ENCODE data around the gene FOCAD.

DNA sequence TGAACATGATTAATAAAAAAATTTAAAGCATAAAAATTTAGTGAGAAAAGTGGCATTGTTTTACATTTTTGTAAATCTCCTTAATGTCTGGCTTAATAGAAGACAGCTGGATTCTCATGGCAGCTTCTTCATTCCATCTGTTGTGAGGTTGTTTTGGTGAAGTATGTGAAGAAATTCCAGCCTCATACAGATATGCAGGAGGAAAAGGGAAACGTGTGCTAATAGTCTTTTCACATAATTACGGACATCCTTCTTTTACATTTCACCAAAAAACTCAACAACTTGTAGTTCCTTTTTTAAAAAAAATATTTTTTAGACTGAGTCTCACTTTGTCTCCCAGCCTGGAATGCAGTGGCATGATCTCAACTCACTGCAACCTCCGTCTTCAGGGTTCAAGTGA lies 300.4 kb downstream of the FOCAD start:
- TF ChIP-seq, protein P1, sequence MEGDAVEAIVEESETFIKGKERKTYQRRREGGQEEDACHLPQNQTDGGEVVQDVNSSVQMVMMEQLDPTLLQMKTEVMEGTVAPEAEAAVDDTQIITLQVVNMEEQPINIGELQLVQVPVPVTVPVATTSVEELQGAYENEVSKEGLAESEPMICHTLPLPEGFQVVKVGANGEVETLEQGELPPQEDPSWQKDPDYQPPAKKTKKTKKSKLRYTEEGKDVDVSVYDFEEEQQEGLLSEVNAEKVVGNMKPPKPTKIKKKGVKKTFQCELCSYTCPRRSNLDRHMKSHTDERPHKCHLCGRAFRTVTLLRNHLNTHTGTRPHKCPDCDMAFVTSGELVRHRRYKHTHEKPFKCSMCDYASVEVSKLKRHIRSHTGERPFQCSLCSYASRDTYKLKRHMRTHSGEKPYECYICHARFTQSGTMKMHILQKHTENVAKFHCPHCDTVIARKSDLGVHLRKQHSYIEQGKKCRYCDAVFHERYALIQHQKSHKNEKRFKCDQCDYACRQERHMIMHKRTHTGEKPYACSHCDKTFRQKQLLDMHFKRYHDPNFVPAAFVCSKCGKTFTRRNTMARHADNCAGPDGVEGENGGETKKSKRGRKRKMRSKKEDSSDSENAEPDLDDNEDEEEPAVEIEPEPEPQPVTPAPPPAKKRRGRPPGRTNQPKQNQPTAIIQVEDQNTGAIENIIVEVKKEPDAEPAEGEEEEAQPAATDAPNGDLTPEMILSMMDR (IDR thresholded peaks at IDR 0.05; ENCODE audit: control extremely low read depth in 1 of 3, insufficient read depth in 1 of 3, low read depth in 1 of 3, low read length in 3 of 3) = no peak
- TF ChIP-seq EZH2 (IDR thresholded peaks at IDR 0.05; ENCODE audit: low read depth, low read length, severe bottlenecking) = no peak
- TF ChIP-seq HDAC2 (IDR thresholded peaks at IDR 0.05; ENCODE audit: borderline replicate concordance in 1 of 2, low read depth in 2 of 2, low read length in 2 of 2) = no peak
- TF ChIP-seq EGR1 (IDR thresholded peaks at IDR 0.05; ENCODE audit: borderline replicate concordance, low read depth, low read length) = no peak
- no peak for TF ChIP-seq POLR2AphosphoS5 (IDR thresholded peaks at IDR 0.05; ENCODE audit: low read depth, low read length)
- TF ChIP-seq SP2 (IDR thresholded peaks at IDR 0.05; ENCODE audit: low read length) = no peak
- TF ChIP-seq SP1 (IDR thresholded peaks at IDR 0.05; ENCODE audit: low read depth, low read length) = no peak
- TF ChIP-seq CEBPB (IDR thresholded peaks at IDR 0.05; ENCODE audit: low read depth, low read length) = no peak
- TF ChIP-seq JUND (IDR thresholded peaks at IDR 0.05; ENCODE audit: low read length) = no peak
- TF ChIP-seq RAD21 (IDR thresholded peaks at IDR 0.05 in 1 of 2, conservative IDR thresholded peaks at IDR 0.05 in 1 of 2; ENCODE audit: low read depth in 2 of 2, low read length in 2 of 2) = no peak
- no peak for TF ChIP-seq HDAC6 (IDR thresholded peaks at IDR 0.05; ENCODE audit: low read depth, low read length)
- TF ChIP-seq, protein P2, sequence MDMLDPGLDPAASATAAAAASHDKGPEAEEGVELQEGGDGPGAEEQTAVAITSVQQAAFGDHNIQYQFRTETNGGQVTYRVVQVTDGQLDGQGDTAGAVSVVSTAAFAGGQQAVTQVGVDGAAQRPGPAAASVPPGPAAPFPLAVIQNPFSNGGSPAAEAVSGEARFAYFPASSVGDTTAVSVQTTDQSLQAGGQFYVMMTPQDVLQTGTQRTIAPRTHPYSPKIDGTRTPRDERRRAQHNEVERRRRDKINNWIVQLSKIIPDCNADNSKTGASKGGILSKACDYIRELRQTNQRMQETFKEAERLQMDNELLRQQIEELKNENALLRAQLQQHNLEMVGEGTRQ (IDR thresholded peaks at IDR 0.05; ENCODE audit: low read length) = no peak
- TF ChIP-seq YY1 (IDR thresholded peaks at IDR 0.05; ENCODE audit: low read depth, low read length) = no peak
- TF ChIP-seq TAF1 (IDR thresholded peaks at IDR 0.05; ENCODE audit: low read depth, low read length) = no peak

All from H1 (cell line).